SKM-1 (cell line): ENCODE results near the gene BCAS1.
A peak's percentile ranks its signal among the peaks of the same experiment; 100 is the strongest.

Source experiments
- DNase-seq: peaks from one replicate; lab custom pipeline; 2025; ENCODE audit not compliant: unreplicated experiment; lab: John Stamatoyannopoulos, UW

The BCAS1 gene

GRCh38 chr20:54103762-54104600 lies 33.6 kb upstream of the BCAS1 start:
- no peak for DNase-seq

DNA sequence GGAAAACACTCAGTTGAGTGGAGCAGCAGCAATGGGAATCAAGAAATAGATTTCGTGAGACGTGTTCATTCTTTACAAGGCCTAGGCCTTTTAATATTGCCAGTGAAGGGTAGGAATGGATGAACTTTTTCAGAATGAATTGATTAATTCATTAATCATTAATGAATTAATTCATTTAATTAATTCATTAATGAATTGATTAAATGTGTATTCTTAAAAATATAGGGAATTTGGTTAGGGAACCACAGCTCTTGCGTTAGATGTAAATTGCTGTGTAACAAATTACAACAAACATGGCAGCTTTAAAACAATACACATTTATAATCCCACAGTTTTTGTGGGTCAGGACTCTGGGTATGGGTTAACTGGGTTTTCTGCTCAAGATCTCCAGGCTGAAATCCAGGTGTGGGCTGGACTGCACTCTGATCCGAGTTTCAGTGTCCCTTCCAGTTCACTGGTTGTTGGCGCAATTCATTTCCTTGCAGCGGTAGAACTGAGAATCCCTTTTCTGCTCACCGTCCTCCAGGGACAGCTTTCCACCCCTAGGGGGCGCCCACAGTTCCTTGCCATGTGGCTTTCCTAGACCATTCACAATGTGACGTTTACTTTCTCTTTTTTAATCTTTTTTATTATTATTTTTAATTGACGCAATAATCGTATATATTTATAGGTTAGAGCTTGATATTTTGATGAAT lies 32.8 kb upstream of the BCAS1 start:
- DNase-seq = peak; percentile 58

GRCh38 chr20:54102543-54102942 lies 32.1 kb upstream of the BCAS1 start:
- DNase-seq = no peak

- DNase-seq = no peak
These were observed 30.2 kb upstream of the BCAS1 start for GRCh38 chr20:54100563-54100962.

- no peak for DNase-seq
These were observed 29.5 kb upstream of the BCAS1 start for GRCh38 chr20:54099894-54100293.

DNA sequence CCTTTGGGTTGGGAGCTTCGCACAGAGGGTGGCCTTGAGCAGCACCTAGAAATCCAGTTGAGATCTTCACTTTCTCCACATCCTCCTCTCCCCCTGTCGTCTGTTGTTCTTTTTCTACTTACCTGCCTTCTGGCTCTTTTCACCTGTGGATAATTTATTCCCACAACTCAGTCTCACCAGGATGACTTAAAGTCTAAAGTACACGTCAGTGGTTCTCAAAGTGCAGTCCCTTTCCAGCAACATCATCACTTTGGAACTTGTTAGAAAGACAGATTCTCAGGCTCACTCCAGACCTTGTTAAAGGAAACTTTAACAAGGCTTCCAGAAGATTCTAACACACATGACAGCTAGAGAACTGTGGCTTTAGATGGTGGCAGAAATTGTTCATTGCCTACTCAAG lies 27.7 kb upstream of the BCAS1 start:
- DNase-seq = no peak

- DNase-seq = no peak
These were observed 26.8 kb upstream of the BCAS1 start for GRCh38 chr20:54097236-54097529.

- DNase-seq = no peak
These were observed 25.4 kb upstream of the BCAS1 start for GRCh38 chr20:54095824-54096223.

DNA sequence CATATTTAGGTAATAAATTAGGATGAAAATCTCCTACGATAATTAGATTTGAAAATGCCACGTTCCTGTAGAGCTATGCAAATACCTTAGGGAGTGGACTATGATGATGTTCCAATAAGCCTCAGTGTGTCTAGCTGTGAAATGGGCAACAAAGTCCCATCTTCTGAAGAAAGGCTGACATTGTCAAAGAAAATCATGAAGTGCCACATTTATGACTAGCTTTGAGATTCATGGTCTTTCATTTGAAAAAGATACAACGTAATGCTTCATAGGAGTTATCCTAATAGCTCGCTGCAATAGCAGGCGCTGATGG lies 23.8 kb upstream of the BCAS1 start:
- DNase-seq = no peak

GRCh38 chr20:54093423-54094267 lies 23.3 kb upstream of the BCAS1 start:
- no peak for DNase-seq

- no peak for DNase-seq
These were observed 21.6 kb upstream of the BCAS1 start for GRCh38 chr20:54092021-54092420.

- no peak for DNase-seq
These were observed 20.7 kb upstream of the BCAS1 start for GRCh38 chr20:54091120-54091480.

GRCh38 chr20:54090230-54091119 lies 20.1 kb upstream of the BCAS1 start:
- DNase-seq = no peak

DNA sequence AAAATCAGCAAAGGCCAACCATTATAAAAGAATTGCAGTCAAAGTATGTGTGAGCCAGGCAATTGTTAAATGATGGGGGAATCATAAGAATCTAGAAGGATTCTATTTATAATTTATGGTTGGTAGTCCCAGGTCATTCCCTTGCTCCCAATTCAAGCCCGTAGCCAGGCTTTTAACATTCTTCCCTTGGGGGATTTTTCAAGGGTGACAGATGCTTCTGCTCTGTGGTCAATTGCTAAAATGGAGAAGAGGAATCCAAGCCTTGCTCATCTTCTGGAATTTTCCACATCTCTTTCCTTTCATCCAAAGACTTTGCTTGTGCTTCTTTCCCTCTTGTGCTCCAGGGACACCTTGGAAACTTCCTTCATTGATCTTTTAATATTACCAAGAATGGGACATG lies 18.0 kb upstream of the BCAS1 start:
- no peak for DNase-seq

- no peak for DNase-seq
These were observed 16.2 kb upstream of the BCAS1 start for GRCh38 chr20:54086507-54087039.

DNA sequence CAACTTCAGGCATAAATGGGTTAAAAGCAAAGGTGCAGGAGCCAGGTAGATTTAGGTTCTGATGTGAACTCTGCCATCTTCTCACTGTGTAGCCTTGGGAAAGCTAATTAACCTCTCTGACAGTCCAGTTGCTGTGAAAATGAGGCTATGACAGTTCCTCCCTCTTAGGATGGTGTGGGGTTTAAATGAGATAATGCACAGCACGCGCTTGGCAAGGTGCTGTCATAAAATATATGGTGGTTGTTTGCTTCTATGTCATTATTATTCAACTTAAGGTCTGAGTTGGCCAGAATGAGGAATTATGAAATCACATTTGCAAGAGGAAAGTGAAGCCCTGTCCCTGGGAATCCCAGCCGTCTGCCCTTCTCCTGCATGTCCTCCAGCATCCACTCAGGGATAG lies 15.5 kb upstream of the BCAS1 start:
- DNase-seq = no peak

DNA sequence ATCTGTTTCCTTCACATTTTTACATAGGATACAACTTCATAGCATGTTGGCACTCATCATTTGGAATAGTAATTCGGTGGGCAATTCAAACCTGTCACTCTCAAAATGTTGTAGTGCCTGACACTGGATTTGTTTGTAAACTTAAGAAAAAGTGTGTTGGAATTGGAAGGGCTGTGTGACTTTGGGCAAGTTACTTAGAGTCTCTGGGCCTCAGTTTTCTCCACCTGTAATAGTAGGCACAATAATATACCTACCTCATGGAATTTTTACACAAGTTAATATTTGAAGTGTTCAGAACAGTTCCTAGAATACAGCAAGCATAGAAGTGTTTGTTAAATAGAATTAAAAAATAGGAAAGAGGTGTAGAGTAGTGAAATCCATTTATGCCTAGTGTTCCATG lies 15.0 kb upstream of the BCAS1 start:
- DNase-seq = no peak

DNA sequence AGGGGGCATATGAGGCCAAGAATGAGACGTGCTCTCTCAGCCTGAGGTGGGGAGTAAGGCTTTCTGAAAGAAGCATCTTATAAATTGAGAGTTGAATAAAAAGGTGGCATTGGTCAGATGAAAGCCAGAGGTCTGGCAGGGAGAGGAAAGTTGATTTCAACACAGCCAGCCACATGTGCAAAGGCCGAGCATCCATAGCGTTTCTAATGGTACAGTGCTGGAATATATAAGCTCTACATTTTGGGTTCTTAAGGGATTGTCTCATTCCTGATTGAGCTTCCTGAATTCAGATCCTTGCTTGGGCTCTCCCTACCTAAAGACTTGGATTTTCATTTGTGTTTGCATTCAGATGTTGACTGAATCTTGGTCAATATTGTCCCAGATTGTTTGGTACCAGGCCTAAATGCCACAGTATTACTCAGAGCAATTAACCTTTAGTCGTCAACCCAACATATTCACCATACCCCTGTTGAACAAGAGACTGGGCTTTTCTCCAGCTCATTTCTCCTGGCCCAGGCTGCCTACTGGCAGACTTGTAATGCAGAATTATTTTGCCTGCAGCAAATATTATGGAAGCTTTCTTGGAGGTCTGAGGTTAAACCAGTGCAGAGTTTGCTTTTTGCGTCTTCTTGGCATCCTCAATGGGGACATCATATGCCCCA lies 14.5 kb upstream of the BCAS1 start:
- no peak for DNase-seq

GRCh38 chr20:54084193-54084592 lies 13.8 kb upstream of the BCAS1 start:
- DNase-seq = no peak

DNA sequence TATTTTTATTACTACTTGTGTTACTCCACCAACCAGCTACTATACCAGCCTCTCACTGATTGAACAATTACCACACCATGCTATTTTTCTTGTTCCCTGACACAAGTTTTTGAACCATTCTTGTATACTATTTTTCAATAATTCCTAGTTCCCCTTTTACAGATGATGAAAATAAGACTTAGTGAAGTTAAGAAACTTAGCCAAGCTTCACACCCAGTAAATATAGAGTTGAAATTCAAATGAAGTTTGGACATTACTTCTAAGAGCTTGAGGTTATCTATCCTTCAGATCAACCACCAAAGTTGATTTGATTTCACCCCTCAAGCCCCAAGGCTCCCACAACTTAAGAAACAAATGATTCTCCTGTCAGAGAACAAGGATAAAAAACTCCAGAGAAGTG lies 13.1 kb upstream of the BCAS1 start:
- DNase-seq = no peak
